HCT116 (cell line): ENCODE results near the gene PTPN20.

Source experiments
- ELF1 ChIP-seq: IDR thresholded peaks from 2 replicates; pipeline ENCODE4 v1.6.1; 2012; ENCODE audit warnings: low read depth, borderline replicate concordance
- EZH2 ChIP-seq: fragments of 200-600 bp; sonication (generic); IDR thresholded peaks from 2 replicates; pipeline ENCODE4 v1.6.1; 2017; ENCODE audit warnings: antibody characterized with exemption, mixed run types
- POLR2A ChIP-seq: IDR thresholded peaks from 2 replicates; pipeline ENCODE4 v1.7.0; 2011; ENCODE audit warnings: borderline replicate concordance; ENCODE audit not compliant: insufficient read depth, insufficient read length; ENCODE audit errors: extremely low read depth
- ZNF274 ChIP-seq: fragments of 200-500 bp; sonication (Bioruptor generic); IDR thresholded peaks from 2 replicates; pipeline ENCODE4 v1.6.1; 2014; ENCODE audit warnings: mild to moderate bottlenecking, low read depth, low read length, inconsistent platforms
- TF ChIP-seq, protein P1 (sequence below), 3 experiments: fragments of 200-600 bp in 1 of 3; sonication (generic) in 1 of 3; IDR thresholded peaks in 2 of 3; conservative IDR thresholded peaks in 1 of 3; 2 replicates each; pipeline ENCODE4 v1.5.1; 2012 to 2017; ENCODE audit warnings: low read depth in 2 of 3, low read length in 2 of 3, antibody characterized with exemption in 1 of 3, borderline replicate concordance in 1 of 3, control low read depth in 1 of 3, mild to moderate bottlenecking in 1 of 3, mixed read lengths in 1 of 3, mixed run types in 1 of 3, moderate library complexity in 1 of 3; ENCODE audit not compliant: insufficient read depth in 1 of 3
- TF ChIP-seq, protein P2 (sequence below): IDR thresholded peaks from 2 replicates; pipeline ENCODE4 v1.6.1; 2012; ENCODE audit warnings: low read depth
- TF ChIP-seq, protein P3 (sequence below): IDR thresholded peaks from 2 replicates; pipeline ENCODE4 v1.6.1; 2011; ENCODE audit warnings: mild to moderate bottlenecking, low read length, moderate library complexity; ENCODE audit not compliant: insufficient replicate concordance; ENCODE audit errors: extremely low read depth

DNA sequence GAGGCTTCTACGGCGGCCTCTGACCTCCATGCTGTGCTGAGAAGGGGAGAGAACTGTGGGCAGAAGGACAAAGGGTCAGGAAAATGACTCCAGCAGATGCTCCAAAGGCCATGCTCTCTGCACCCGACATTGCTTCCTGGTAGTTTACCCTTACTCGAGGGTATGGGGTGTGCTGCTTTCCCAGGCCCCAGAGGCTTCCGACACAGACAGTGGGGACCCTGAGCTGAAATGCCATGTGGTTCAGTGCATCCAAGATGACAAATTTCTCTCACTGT, 130.9 kb downstream of the PTPN20 start:
- TF ChIP-seq, protein P1, sequence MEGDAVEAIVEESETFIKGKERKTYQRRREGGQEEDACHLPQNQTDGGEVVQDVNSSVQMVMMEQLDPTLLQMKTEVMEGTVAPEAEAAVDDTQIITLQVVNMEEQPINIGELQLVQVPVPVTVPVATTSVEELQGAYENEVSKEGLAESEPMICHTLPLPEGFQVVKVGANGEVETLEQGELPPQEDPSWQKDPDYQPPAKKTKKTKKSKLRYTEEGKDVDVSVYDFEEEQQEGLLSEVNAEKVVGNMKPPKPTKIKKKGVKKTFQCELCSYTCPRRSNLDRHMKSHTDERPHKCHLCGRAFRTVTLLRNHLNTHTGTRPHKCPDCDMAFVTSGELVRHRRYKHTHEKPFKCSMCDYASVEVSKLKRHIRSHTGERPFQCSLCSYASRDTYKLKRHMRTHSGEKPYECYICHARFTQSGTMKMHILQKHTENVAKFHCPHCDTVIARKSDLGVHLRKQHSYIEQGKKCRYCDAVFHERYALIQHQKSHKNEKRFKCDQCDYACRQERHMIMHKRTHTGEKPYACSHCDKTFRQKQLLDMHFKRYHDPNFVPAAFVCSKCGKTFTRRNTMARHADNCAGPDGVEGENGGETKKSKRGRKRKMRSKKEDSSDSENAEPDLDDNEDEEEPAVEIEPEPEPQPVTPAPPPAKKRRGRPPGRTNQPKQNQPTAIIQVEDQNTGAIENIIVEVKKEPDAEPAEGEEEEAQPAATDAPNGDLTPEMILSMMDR (IDR thresholded peaks at IDR 0.05 in 2 of 3, conservative IDR thresholded peaks at IDR 0.05 in 1 of 3; ENCODE audit: borderline replicate concordance in 1 of 3, insufficient read depth in 1 of 3, low read depth in 2 of 3, low read length in 2 of 3): no peak
- TF ChIP-seq, protein P2, sequence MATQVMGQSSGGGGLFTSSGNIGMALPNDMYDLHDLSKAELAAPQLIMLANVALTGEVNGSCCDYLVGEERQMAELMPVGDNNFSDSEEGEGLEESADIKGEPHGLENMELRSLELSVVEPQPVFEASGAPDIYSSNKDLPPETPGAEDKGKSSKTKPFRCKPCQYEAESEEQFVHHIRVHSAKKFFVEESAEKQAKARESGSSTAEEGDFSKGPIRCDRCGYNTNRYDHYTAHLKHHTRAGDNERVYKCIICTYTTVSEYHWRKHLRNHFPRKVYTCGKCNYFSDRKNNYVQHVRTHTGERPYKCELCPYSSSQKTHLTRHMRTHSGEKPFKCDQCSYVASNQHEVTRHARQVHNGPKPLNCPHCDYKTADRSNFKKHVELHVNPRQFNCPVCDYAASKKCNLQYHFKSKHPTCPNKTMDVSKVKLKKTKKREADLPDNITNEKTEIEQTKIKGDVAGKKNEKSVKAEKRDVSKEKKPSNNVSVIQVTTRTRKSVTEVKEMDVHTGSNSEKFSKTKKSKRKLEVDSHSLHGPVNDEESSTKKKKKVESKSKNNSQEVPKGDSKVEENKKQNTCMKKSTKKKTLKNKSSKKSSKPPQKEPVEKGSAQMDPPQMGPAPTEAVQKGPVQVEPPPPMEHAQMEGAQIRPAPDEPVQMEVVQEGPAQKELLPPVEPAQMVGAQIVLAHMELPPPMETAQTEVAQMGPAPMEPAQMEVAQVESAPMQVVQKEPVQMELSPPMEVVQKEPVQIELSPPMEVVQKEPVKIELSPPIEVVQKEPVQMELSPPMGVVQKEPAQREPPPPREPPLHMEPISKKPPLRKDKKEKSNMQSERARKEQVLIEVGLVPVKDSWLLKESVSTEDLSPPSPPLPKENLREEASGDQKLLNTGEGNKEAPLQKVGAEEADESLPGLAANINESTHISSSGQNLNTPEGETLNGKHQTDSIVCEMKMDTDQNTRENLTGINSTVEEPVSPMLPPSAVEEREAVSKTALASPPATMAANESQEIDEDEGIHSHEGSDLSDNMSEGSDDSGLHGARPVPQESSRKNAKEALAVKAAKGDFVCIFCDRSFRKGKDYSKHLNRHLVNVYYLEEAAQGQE: no peak
- TF ChIP-seq POLR2A (no peak), ELF1 (no peak), ZNF274 (no peak), EZH2 (no peak)
- TF ChIP-seq, protein P3, sequence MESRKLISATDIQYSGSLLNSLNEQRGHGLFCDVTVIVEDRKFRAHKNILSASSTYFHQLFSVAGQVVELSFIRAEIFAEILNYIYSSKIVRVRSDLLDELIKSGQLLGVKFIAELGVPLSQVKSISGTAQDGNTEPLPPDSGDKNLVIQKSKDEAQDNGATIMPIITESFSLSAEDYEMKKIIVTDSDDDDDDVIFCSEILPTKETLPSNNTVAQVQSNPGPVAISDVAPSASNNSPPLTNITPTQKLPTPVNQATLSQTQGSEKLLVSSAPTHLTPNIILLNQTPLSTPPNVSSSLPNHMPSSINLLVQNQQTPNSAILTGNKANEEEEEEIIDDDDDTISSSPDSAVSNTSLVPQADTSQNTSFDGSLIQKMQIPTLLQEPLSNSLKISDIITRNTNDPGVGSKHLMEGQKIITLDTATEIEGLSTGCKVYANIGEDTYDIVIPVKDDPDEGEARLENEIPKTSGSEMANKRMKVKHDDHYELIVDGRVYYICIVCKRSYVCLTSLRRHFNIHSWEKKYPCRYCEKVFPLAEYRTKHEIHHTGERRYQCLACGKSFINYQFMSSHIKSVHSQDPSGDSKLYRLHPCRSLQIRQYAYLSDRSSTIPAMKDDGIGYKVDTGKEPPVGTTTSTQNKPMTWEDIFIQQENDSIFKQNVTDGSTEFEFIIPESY: no peak
